Fibroblast of lung (primary cell): ENCODE data around the gene ELMO1. TPM values are rescaled to one million over a fixed set of nuclear protein-coding genes. Genes with fewer than 3 reads are reported as not detected.

Experiments
- DNase-seq, 2 donors: peaks; one replicate each; pipeline versions ENCODE4 v3.0.0 to v3.0.0-alpha.2; 2010; ENCODE audit warnings: low read depth in 2 of 2
- H2AFZ ChIP-seq: 2 replicates; pipeline ENCODE4 v1.5.1; 2012; ENCODE audit warnings: low read length, control low read depth, inconsistent platforms
- H3K27ac ChIP-seq: 2 replicates; pipeline ENCODE4 v1.5.1; 2011; ENCODE audit warnings: low read length, control low read depth; ENCODE audit not compliant: insufficient read depth
- H3K27me3 ChIP-seq: 2 replicates; pipeline ENCODE4 v1.5.1; 2011; ENCODE audit warnings: mild to moderate bottlenecking, low read length; ENCODE audit not compliant: control insufficient read depth, insufficient read depth
- H3K36me3 ChIP-seq: 2 replicates; pipeline ENCODE4 v1.5.1; 2011; ENCODE audit warnings: low read length; ENCODE audit not compliant: control insufficient read depth, insufficient read depth
- H3K4me1 ChIP-seq: 2 replicates; pipeline ENCODE4 v1.5.1; 2011; ENCODE audit warnings: low read length; ENCODE audit not compliant: control insufficient read depth, insufficient read depth; ENCODE audit errors: extremely low read depth
- H3K4me2 ChIP-seq: 2 replicates; pipeline ENCODE4 v1.5.1; 2011; ENCODE audit warnings: low read length, control low read depth; ENCODE audit not compliant: insufficient read depth; ENCODE audit errors: extremely low read depth
- H3K4me3 ChIP-seq, 4 experiments: fragments of 200-600 bp in 1 of 4; sonication (generic) in 1 of 4; replicated peaks in 1 of 4; 2 replicates each; pipeline ENCODE4 v1.5.1; 2011 to 2016; ENCODE audit warnings: low read length in 4 of 4, low read depth in 3 of 4, mild to moderate bottlenecking in 3 of 4, control low read depth in 2 of 4, inconsistent platforms in 1 of 4, mixed read lengths in 1 of 4; ENCODE audit not compliant: insufficient read depth in 1 of 4; ENCODE audit errors: control extremely low read depth in 1 of 4
- H3K79me2 ChIP-seq: 2 replicates; pipeline ENCODE4 v1.5.1; 2012; ENCODE audit warnings: mild to moderate bottlenecking, low read length, inconsistent platforms; ENCODE audit not compliant: control insufficient read depth, insufficient read depth
- H3K9ac ChIP-seq: 2 replicates; pipeline ENCODE4 v1.5.1; 2011; ENCODE audit warnings: mild to moderate bottlenecking, low read length, control low read depth; ENCODE audit not compliant: insufficient read depth
- H3K9me3 ChIP-seq: 2 replicates; pipeline ENCODE4 v1.5.1; 2012; ENCODE audit warnings: low read depth, low read length; ENCODE audit not compliant: control insufficient read depth, insufficient read depth
- H4K20me1 ChIP-seq: 2 replicates; pipeline ENCODE4 v1.5.1; 2011; ENCODE audit warnings: low read length; ENCODE audit not compliant: control insufficient read depth, insufficient read depth; ENCODE audit errors: extremely low read depth
- CTCF ChIP-seq, 2 donors: IDR thresholded peaks in 1 of 2; conservative IDR thresholded peaks in 1 of 2; 1 replicate in 1 of 2; 2 replicates in 1 of 2; pipeline ENCODE4 v1.5.1; 2011 to 2012; ENCODE audit warnings: low read length in 2 of 2, control low read depth in 1 of 2, inconsistent platforms in 1 of 2, low read depth in 1 of 2, mild to moderate bottlenecking in 1 of 2
- EZH2 ChIP-seq: IDR thresholded peaks from 2 replicates; pipeline ENCODE4 v1.5.1; 2012; ENCODE audit warnings: low read length, control low read depth, mild to moderate bottlenecking; ENCODE audit errors: missing control alignments
- polyA plus RNA-seq, 2 donors: library from polyadenylated mRNA; depleted of rRNA in 1 of 2; stranded (reverse) in 1 of 2; unstranded in 1 of 2; fragments of >200 nt; gene quantifications; 2 replicates each; pipeline ENCODE4 v1.2.1, GENCODE V29; 2011 to 2012; ENCODE audit warnings: missing spikeins in 1 of 2
- total RNA-seq: library from RNA; depleted of rRNA; stranded (reverse); fragments of >200 nt; gene quantifications from 2 replicates; pipeline ENCODE4 v1.2.1, GENCODE V29; 2014

Gene ELMO1
- total and polyA plus RNA-seq, 2 donors (not counting 1 experiment from before 2014, with no cell fraction given) = 0.50 TPM; not detected in 1

GRCh38 chr7:37393476-37393875 lies 55.2 kb downstream of the ELMO1 start:
- TF ChIP-seq EZH2 (no peak), CTCF (conservative IDR thresholded peaks at IDR 0.05 in 1 of 2, IDR thresholded peaks at IDR 0.05 in 1 of 2; ENCODE audit: low read depth in 1 of 2, low read length in 2 of 2) (no peak)

GRCh38 chr7:37392673-37393017 lies 56.0 kb downstream of the ELMO1 start:
- H3K9ac ChIP-seq = no peak overlapping the region
- H3K27ac ChIP-seq = no peak overlapping the region
- H3K4me2 ChIP-seq = no peak overlapping the region
- H3K27me3 ChIP-seq = no peaks in the 10 kb centered on the region
- H3K4me3 ChIP-seq = no peak overlapping the region
- no peak for DNase-seq
- no peak overlapping the region for H2AFZ ChIP-seq
- TF ChIP-seq CTCF (conservative IDR thresholded peaks at IDR 0.05 in 1 of 2, IDR thresholded peaks at IDR 0.05 in 1 of 2; ENCODE audit: low read depth in 1 of 2, low read length in 2 of 2) = no peak
- TF ChIP-seq EZH2 = no peak
- no peaks in the 10 kb centered on the region for H3K36me3 ChIP-seq
- H3K9me3 ChIP-seq = no peaks in the 10 kb centered on the region
- H4K20me1 ChIP-seq = no peaks in the 10 kb centered on the region
- no peaks in the 10 kb centered on the region for H3K4me1 ChIP-seq
- no peaks in the 10 kb centered on the region for H3K79me2 ChIP-seq

More at GRCh38 chr7:37393476-37393875, 55.2 kb downstream of the ELMO1 start:
- H4K20me1 ChIP-seq = no peaks in the 10 kb centered on the region
- H3K4me3 ChIP-seq = no peak overlapping the region
- H3K36me3 ChIP-seq = no peaks in the 10 kb centered on the region
- H3K9ac ChIP-seq = no peak overlapping the region
- no peak overlapping the region for H2AFZ ChIP-seq
- no peaks in the 10 kb centered on the region for H3K27me3 ChIP-seq
- no peaks in the 10 kb centered on the region for H3K79me2 ChIP-seq
- no peaks in the 10 kb centered on the region for H3K4me1 ChIP-seq
- no peaks in the 10 kb centered on the region for H3K9me3 ChIP-seq
- no peak overlapping the region for H3K27ac ChIP-seq
- no peak overlapping the region for H3K4me2 ChIP-seq
- no peak for DNase-seq

- H2AFZ ChIP-seq = no peak overlapping the region
- DNase-seq = no peak
- H4K20me1 ChIP-seq = no peaks in the 10 kb centered on the region
- H3K36me3 ChIP-seq = no peaks in the 10 kb centered on the region
- no peak for TF ChIP-seq EZH2
- TF ChIP-seq CTCF (conservative IDR thresholded peaks at IDR 0.05 in 1 of 2, IDR thresholded peaks at IDR 0.05 in 1 of 2; ENCODE audit: low read depth in 1 of 2, low read length in 2 of 2) = no peak
- no peak overlapping the region for H3K9ac ChIP-seq
- H3K27me3 ChIP-seq = no peaks in the 10 kb centered on the region
- no peak overlapping the region for H3K27ac ChIP-seq
- H3K4me1 ChIP-seq = no peaks in the 10 kb centered on the region
- no peaks in the 10 kb centered on the region for H3K9me3 ChIP-seq
- H3K79me2 ChIP-seq = no peaks in the 10 kb centered on the region
- H3K4me2 ChIP-seq = no peak overlapping the region
- no peak overlapping the region for H3K4me3 ChIP-seq
These were observed 56.6 kb downstream of the ELMO1 start for GRCh38 chr7:37391791-37392672.
